ENCODE results near the gene SLC9A8.

The SLC9A8 gene

DNA sequence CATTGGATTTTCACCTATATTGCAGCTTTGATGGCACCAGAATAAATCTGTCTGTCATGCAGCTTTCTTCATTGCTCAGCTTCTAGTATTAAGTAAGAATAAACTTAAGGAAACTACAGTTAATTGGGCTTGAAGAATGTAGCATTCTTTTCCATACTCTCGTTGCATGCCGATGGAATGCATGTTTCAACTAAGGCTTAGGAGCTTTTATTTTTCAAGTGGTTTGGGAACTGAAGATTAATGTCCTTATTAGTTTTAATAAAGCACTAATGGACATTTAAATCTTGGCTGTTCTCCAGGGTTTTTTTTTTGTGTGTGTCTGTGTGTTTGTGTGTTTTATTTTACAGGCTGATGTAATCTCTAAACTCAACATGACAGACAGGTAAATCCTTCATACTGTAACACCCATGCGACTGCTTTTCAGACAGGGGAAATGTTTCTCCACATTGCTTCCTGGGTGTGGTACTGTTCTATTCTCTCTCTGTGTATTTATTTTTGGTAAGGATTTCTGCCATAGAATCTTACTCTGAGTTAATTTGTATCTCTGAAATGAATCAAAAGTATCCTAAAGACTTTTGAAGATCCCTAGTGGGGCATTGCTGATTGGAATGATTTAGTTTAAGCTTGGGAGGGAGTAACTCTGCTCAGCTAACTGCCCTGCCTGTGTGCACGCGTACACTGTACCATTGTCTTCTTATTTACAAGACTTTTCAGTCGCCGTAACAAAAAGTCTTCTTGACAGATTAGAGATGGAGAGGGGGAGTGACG, 38.0 kb downstream of the SLC9A8 start:
- TF ChIP-seq GATA3 (IDR thresholded peaks at IDR 0.05; ENCODE audit: low read depth, low read length) (no peak), GATA2 (IDR thresholded peaks at IDR 0.05; ENCODE audit: low read depth, low read length) (no peak)

DNA sequence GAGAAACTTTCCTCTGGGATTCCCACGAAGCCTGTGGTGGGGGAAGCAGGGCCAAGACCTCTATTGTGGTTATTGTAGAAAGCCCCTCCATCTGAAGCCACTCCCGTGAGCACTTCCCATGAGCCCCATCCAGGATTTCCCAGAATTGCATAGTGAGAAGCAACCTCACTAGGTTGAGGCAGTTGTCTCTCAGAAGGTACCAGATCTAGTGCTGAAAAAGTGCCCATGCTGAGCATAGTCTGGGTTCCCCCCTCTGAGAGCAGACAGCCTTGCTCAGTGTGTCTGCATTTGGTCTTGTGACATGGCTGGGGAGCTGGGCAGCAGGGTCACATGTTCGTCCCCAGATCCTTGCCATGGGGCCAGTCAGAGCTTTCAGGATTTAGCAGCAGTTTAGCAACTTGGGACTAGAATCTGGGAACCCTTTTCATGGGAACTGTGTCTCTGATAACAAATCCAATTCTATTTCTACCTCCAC, 38.6 kb downstream of the SLC9A8 start:
- TF ChIP-seq GATA3 (IDR thresholded peaks at IDR 0.05; ENCODE audit: low read depth, low read length): no peak
- no peak for TF ChIP-seq GATA2 (IDR thresholded peaks at IDR 0.05; ENCODE audit: low read depth, low read length)

DNA sequence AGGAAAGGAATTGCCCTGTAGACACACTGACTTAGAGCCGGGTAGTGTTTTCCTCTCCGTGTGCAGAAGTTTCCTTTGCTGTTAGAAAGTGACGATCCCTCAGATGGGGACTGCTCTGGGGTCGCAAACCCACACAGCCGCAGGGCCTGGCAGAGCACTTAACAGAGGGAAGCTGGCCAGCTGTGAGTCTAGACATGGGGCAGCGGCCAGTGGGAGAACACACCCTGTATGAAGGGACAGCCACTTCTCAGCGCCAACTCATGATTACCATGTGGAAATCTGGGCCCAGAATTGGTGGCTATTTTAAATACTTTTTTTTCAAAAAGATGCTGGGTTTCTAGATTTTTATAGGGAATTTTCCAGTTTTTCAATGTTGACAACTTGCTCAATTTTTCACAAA, 39.4 kb downstream of the SLC9A8 start:
- no peak for TF ChIP-seq GATA2 (IDR thresholded peaks at IDR 0.05; ENCODE audit: low read depth, low read length)
- no peak for TF ChIP-seq GATA3 (IDR thresholded peaks at IDR 0.05; ENCODE audit: low read depth, low read length)

- TF ChIP-seq GATA3 (IDR thresholded peaks at IDR 0.05; ENCODE audit: low read depth, low read length) (no peak), GATA2 (IDR thresholded peaks at IDR 0.05; ENCODE audit: low read depth, low read length) (no peak)
These were observed 40.0 kb downstream of the SLC9A8 start for GRCh38 chr20:49852522-49853080.

DNA sequence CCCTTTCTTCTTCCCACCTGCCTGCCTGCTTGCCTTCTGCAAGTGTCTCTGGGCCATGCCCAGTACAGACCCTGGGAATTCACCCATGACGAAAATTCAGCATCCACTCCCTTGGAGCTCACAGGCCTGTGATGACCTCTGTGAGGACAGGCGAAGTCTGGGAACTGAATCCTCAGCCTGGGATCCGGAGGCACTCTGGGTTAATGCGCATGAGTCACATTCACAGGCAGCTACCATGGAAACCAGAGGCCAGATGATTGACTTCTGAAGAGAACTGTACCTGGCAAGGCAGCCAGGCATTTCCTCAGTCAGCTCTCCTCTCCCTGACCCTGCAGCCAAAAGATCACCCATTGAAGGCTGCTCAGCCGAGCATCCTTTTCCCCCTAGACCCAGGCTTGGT, 41.0 kb downstream of the SLC9A8 start:
- TF ChIP-seq GATA3 (IDR thresholded peaks at IDR 0.05; ENCODE audit: low read depth, low read length): no peak
- TF ChIP-seq GATA2 (IDR thresholded peaks at IDR 0.05; ENCODE audit: low read depth, low read length): no peak

GRCh38 chr20:49854190-49854875, 41.7 kb downstream of the SLC9A8 start:
- TF ChIP-seq GATA3 (IDR thresholded peaks at IDR 0.05; ENCODE audit: low read depth, low read length): no peak
- TF ChIP-seq GATA2 (IDR thresholded peaks at IDR 0.05; ENCODE audit: low read depth, low read length): 0 out of 2 replicates have a peak, but pooled peaks have one; percentile 33

DNA sequence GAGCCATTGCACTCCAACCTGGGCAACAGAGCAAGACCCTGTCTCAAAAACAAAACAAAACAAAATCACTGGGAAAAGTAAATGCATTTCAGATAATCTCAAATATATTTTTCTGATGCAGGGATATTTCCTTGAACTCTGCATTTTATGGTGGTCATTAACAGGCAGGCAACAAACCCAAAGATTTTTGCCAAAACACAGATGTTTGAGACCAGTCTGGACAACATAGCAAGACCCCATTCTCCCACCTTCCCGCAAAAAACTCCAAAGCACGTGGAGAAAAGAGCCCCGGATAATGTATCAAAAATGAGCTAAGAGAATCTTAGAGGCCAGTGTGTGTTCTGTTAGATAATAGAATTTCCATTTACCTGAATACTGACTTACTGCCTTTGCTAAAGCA, 44.3 kb downstream of the SLC9A8 start:
- no peak for TF ChIP-seq GATA2 (IDR thresholded peaks at IDR 0.05; ENCODE audit: low read depth, low read length)
- TF ChIP-seq GATA3 (IDR thresholded peaks at IDR 0.05; ENCODE audit: low read depth, low read length): no peak

GRCh38 chr20:49858076-49858585, 45.5 kb downstream of the SLC9A8 start:
- TF ChIP-seq GATA3 (IDR thresholded peaks at IDR 0.05; ENCODE audit: low read depth, low read length): no peak
- TF ChIP-seq GATA2 (IDR thresholded peaks at IDR 0.05; ENCODE audit: low read depth, low read length): no peak

GRCh38 chr20:49859011-49859410, 46.4 kb downstream of the SLC9A8 start:
- TF ChIP-seq GATA3 (IDR thresholded peaks at IDR 0.05; ENCODE audit: low read depth, low read length): no peak
- TF ChIP-seq GATA2 (IDR thresholded peaks at IDR 0.05; ENCODE audit: low read depth, low read length): no peak

GRCh38 chr20:49859807-49860206, 47.2 kb downstream of the SLC9A8 start:
- TF ChIP-seq GATA2 (IDR thresholded peaks at IDR 0.05; ENCODE audit: low read depth, low read length) (no peak), GATA3 (IDR thresholded peaks at IDR 0.05; ENCODE audit: low read depth, low read length) (no peak)

GRCh38 chr20:49862607-49863200, 50.1 kb downstream of the SLC9A8 start:
- TF ChIP-seq GATA2 (IDR thresholded peaks at IDR 0.05; ENCODE audit: low read depth, low read length) (no peak), GATA3 (IDR thresholded peaks at IDR 0.05; ENCODE audit: low read depth, low read length) (no peak)

DNA sequence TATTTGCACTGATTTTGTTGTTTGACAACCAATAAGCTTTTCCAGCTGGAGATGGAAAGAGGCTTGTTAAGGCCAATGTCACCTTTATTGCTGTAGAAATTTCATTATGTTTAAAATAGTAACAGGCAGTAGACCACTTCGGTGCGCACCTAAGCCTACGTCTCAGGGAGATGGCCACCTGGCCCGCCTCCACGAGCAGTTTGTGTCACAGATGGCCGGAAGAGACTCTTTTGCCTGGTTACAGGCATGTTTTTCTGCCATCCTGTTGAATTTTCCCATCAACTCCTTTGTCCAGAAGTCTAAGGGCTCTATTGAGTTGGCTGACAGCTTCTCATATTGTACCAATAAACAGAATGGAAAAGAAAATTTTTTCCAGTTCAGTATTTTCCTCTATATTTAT, 51.0 kb downstream of the SLC9A8 start:
- TF ChIP-seq GATA2 (IDR thresholded peaks at IDR 0.05; ENCODE audit: low read depth, low read length): no peak
- no peak for TF ChIP-seq GATA3 (IDR thresholded peaks at IDR 0.05; ENCODE audit: low read depth, low read length)

DNA sequence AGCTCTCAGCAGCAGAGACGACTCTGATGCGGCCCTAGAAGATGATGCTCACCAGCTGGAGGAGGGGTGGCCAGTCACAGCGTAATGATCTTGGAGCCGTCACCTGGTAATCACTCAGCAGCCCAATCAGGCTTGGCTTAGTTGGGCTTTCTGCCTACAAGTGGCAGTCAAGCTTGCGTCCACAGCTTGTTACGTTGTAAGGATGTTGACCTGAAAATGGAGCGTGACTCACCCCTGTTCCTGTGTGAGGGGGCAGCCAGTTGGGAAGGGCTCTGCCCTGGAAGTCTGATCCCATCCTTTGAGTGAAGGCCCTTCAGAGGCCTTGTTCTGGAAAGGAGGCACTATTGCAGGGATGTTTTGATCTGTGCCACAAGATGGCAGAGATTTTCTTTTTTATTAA, 52.9 kb downstream of the SLC9A8 start:
- no peak for TF ChIP-seq GATA3 (IDR thresholded peaks at IDR 0.05; ENCODE audit: low read depth, low read length)

- no peak for TF ChIP-seq GATA3 (IDR thresholded peaks at IDR 0.05; ENCODE audit: low read depth, low read length)
These were observed 53.4 kb downstream of the SLC9A8 start for GRCh38 chr20:49866051-49866450.

Measured in SH-SY5Y (cell line).